ENCODE results near the gene SERPINA9. TPM values are rescaled to one million over a fixed set of nuclear protein-coding genes. Genes with fewer than 3 reads are reported as not detected.

SERPINA9 gene
- total RNA-seq, 2 experiments from 2014 or later: not detected

GRCh38 chr14:94448071-94448808 lies 27.8 kb downstream of the SERPINA9 start:
- no peak overlapping the region for H3K27ac Mint-ChIP-seq
- H3K36me3 Mint-ChIP-seq: no peaks in the 10 kb centered on the region
- ATAC-seq (ENCODE audit: low read depth): no peak

GRCh38 chr14:94447206-94447605 lies 28.8 kb downstream of the SERPINA9 start:
- H3K36me3 Mint-ChIP-seq: no peaks in the 10 kb centered on the region
- no peak overlapping the region for H3K27ac Mint-ChIP-seq
- POLR2A ChIA-PET: no interaction called here
- no peaks in the 10 kb centered on the region for H3K4me1 Mint-ChIP-seq
- ATAC-seq (ENCODE audit: low read depth) (no peak), DNase-seq (no peak)
- H3K27me3 Mint-ChIP-seq: peaks cover 20% of the 10 kb centered on the region
- H3K9me3 Mint-ChIP-seq: no peaks in the 10 kb centered on the region
- no peak overlapping the region for H3K4me3 Mint-ChIP-seq

More at GRCh38 chr14:94448071-94448808, 27.8 kb downstream of the SERPINA9 start:
- no peaks in the 10 kb centered on the region for H3K9me3 Mint-ChIP-seq
- POLR2A ChIA-PET: no interaction called here
- DNase-seq: no peak
- peaks cover 24% of the 10 kb centered on the region for H3K27me3 Mint-ChIP-seq
- H3K4me3 Mint-ChIP-seq: no peak overlapping the region
- no peaks in the 10 kb centered on the region for H3K4me1 Mint-ChIP-seq

DNA sequence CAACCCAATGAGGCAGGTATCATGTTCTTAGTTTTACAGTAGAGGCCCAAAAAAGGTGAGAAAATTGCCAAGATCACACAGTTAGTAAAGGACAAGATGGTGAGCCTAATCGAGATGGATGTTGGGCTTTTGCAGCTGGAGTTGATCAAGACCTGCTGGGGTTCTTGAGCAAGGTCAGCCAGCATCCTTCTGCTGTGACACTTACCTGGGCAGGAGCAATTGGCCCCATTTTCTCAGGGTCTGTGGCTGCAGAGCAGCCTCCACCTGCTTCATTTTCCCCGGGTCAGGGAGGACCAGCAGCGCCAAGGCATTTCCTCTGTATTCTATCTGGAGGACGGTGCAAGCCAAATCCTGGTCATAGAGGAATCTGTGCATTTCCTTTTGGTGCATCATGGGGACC lies 29.9 kb downstream of the SERPINA9 start:
- DNase-seq (no peak), ATAC-seq (ENCODE audit: low read depth) (no peak)
- Mint-ChIP-seq H3K9me3 (no peaks in the 10 kb centered on the region), H3K36me3 (no peaks in the 10 kb centered on the region), H3K27me3 (peaks cover 13% of the 10 kb centered on the region), H3K4me1 (no peaks in the 10 kb centered on the region), H3K4me3 (no peak overlapping the region), H3K27ac (no peak overlapping the region)
- POLR2A ChIA-PET: no interaction called here

- no peak for DNase-seq
- no peaks in the 10 kb centered on the region for H3K9me3 Mint-ChIP-seq
- POLR2A ChIA-PET: no interaction called here
These were observed 31.0 kb downstream of the SERPINA9 start for GRCh38 chr14:94445003-94445402.

GRCh38 chr14:94441531-94442205 lies 34.3 kb downstream of the SERPINA9 start:
- H3K27ac Mint-ChIP-seq: no peak overlapping the region
- no peak overlapping the region for H3K4me3 Mint-ChIP-seq
- peaks cover 4% of the 10 kb centered on the region for H3K27me3 Mint-ChIP-seq
- no peak for DNase-seq
- H3K36me3 Mint-ChIP-seq: no peaks in the 10 kb centered on the region
- H3K9me3 Mint-ChIP-seq: no peaks in the 10 kb centered on the region
- ATAC-seq (ENCODE audit: low read depth): no peak
- H3K4me1 Mint-ChIP-seq: no peaks in the 10 kb centered on the region
- POLR2A ChIA-PET: no interaction called here

More at GRCh38 chr14:94445003-94445402, 31.0 kb downstream of the SERPINA9 start:
- ATAC-seq (ENCODE audit: low read depth): no peak
- no peaks in the 10 kb centered on the region for H3K4me1 Mint-ChIP-seq
- H3K27ac Mint-ChIP-seq: no peak overlapping the region
- H3K36me3 Mint-ChIP-seq: no peaks in the 10 kb centered on the region
- H3K27me3 Mint-ChIP-seq: peaks cover 6% of the 10 kb centered on the region
- H3K4me3 Mint-ChIP-seq: no peak overlapping the region

DNA sequence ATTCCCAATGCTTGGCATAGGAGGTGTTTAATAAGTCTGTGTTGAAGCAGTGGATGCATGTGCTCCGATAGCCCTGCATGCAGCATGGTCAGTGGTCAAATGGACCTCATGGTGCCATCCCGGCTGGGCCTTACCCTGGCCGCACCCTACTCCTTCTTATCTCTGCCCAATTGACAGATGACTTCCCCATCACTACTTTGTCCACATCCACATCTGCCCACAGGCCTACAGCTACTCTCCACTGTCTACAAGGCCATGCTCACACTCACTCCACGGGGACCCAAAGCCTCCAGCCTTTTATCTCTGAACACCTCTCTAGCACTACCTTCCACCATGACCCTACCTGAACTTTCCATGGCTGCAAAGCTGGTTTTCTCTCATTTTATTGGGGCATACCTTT lies 34.9 kb downstream of the SERPINA9 start:
- no peaks in the 10 kb centered on the region for H3K9me3 Mint-ChIP-seq
- no peaks in the 10 kb centered on the region for H3K36me3 Mint-ChIP-seq
- no peak for DNase-seq
- no peak overlapping the region for H3K4me3 Mint-ChIP-seq
- H3K27ac Mint-ChIP-seq: no peak overlapping the region
- peaks cover 4% of the 10 kb centered on the region for H3K27me3 Mint-ChIP-seq
- no peaks in the 10 kb centered on the region for H3K4me1 Mint-ChIP-seq
- POLR2A ChIA-PET: no interaction called here
- ATAC-seq (ENCODE audit: low read depth): no peak

DNA sequence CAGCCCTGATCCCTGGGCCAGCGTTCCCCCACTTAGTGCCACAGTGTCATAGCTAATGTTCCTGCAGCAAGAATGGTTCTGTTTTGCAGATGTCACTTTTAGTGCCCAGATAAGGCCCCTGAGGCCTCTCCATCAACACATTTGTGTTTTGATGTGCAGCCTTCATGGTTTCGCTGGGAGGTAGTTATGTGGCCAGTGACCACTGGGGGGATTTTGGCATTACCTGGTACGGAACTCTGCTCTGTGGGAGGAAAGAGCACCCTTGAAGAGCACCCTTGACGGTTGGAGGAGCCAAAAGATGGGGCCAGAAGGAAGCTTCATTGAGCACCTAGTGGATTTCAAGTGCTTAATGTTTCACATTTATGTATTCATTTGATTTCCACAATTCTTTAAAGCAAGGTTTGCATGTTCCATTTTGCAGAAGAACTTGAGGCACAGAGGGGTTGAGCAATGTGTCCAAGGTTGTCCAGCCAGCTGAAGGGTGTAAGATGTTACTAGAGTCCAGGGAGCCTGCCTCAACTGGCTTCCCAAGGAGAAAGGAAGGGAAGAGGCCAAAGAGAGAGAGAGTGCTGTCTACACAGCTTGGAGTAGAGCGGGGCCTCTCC lies 36.4 kb downstream of the SERPINA9 start:
- Mint-ChIP-seq H3K27me3 (peaks cover 7% of the 10 kb centered on the region), H3K36me3 (no peaks in the 10 kb centered on the region), H3K27ac (no peak overlapping the region), H3K4me3 (no peak overlapping the region), H3K4me1 (no peaks in the 10 kb centered on the region), H3K9me3 (no peaks in the 10 kb centered on the region)
- POLR2A ChIA-PET: no interaction called here
- DNase-seq (no peak), ATAC-seq (ENCODE audit: low read depth) (no peak)

GRCh38 chr14:94428610-94429009 lies 47.4 kb downstream of the SERPINA9 start:
- H3K4me1 Mint-ChIP-seq: no peaks in the 10 kb centered on the region
- POLR2A ChIA-PET: no interaction called here
- H3K4me3 Mint-ChIP-seq: no peak overlapping the region
- ATAC-seq (ENCODE audit: low read depth) (no peak), DNase-seq (no peak)
- H3K27ac Mint-ChIP-seq: no peak overlapping the region
- H3K9me3 Mint-ChIP-seq: no peaks in the 10 kb centered on the region
- peaks cover 18% of the 10 kb centered on the region for H3K27me3 Mint-ChIP-seq
- no peaks in the 10 kb centered on the region for H3K36me3 Mint-ChIP-seq

- DNase-seq (no peak), ATAC-seq (ENCODE audit: low read depth) (no peak)
- Mint-ChIP-seq H3K4me1 (peaks cover 3% of the 10 kb centered on the region), H3K36me3 (no peaks in the 10 kb centered on the region), H3K27ac (no peak overlapping the region), H3K4me3 (no peak overlapping the region), H3K9me3 (no peaks in the 10 kb centered on the region), H3K27me3 (peaks cover 25% of the 10 kb centered on the region)
- POLR2A ChIA-PET: no interaction called here
These were observed 48.9 kb downstream of the SERPINA9 start for GRCh38 chr14:94427016-94427613.

- Mint-ChIP-seq H3K4me1 (peaks cover 3% of the 10 kb centered on the region), H3K27me3 (peaks cover 26% of the 10 kb centered on the region), H3K36me3 (no peaks in the 10 kb centered on the region), H3K4me3 (no peak overlapping the region), H3K27ac (no peak overlapping the region), H3K9me3 (no peaks in the 10 kb centered on the region)
- ATAC-seq (ENCODE audit: low read depth) (no peak), DNase-seq (no peak)
- POLR2A ChIA-PET: no interaction called here
These were observed 49.5 kb downstream of the SERPINA9 start for GRCh38 chr14:94426526-94426925.

GRCh38 chr14:94424371-94424770 lies 51.6 kb downstream of the SERPINA9 start:
- POLR2A ChIA-PET: no interaction called here

GRCh38 chr14:94423453-94424056 lies 52.4 kb downstream of the SERPINA9 start:
- no peak overlapping the region for H3K4me3 Mint-ChIP-seq
- peaks cover 3% of the 10 kb centered on the region for H3K4me1 Mint-ChIP-seq
- H3K27ac Mint-ChIP-seq: no peak overlapping the region
- DNase-seq (peak; percentile 47), ATAC-seq (ENCODE audit: low read depth) (no peak)
- no peaks in the 10 kb centered on the region for H3K36me3 Mint-ChIP-seq
- H3K9me3 Mint-ChIP-seq: no peaks in the 10 kb centered on the region
- H3K27me3 Mint-ChIP-seq: peaks cover 25% of the 10 kb centered on the region
- POLR2A ChIA-PET: no interaction called here

More at GRCh38 chr14:94424371-94424770, 51.6 kb downstream of the SERPINA9 start:
- no peaks in the 10 kb centered on the region for H3K36me3 Mint-ChIP-seq
- no peak overlapping the region for H3K27ac Mint-ChIP-seq
- H3K4me1 Mint-ChIP-seq: peaks cover 3% of the 10 kb centered on the region
- no peaks in the 10 kb centered on the region for H3K9me3 Mint-ChIP-seq
- H3K4me3 Mint-ChIP-seq: no peak overlapping the region
- no peak for ATAC-seq (ENCODE audit: low read depth)
- no peak for DNase-seq
- peaks cover 30% of the 10 kb centered on the region for H3K27me3 Mint-ChIP-seq

GRCh38 chr14:94421316-94421715 lies 54.7 kb downstream of the SERPINA9 start:
- DNase-seq (no peak), ATAC-seq (ENCODE audit: low read depth) (no peak)
- Mint-ChIP-seq H3K27me3 (peaks cover 19% of the 10 kb centered on the region), H3K36me3 (no peaks in the 10 kb centered on the region), H3K4me1 (peaks cover 3% of the 10 kb centered on the region), H3K9me3 (peaks cover under 1% of the 10 kb centered on the region), H3K4me3 (no peak overlapping the region), H3K27ac (no peak overlapping the region)
- POLR2A ChIA-PET: no interaction called here

All from activated naive CD8-positive, alpha-beta T cell treated with anti-CD3 and anti-CD28 coated beads, Interleukin-2, amount 10 ng/mL, durations not matched to agents 7 days and 5 days (primary cell).